Endothelial cell of umbilical vein (primary cell): ENCODE results near the gene ADORA2A. TPM values are rescaled to one million over a fixed set of nuclear protein-coding genes. Genes with fewer than 3 reads are reported as not detected.

Experiments
- BruUV-seq: library from RNA; stranded (reverse); fragments of 400-500 nt; replicated peaks from 2 replicates; lab custom pipeline; 2021; lab: Mats Ljungman, UMichigan
- CTCF ChIA-PET: fragments of 300-600, 350-600 bp; sonication (Branson Sonifier 250); formaldehyde crosslinking; loops from one replicate; lab custom pipeline; 2021; ENCODE audit warnings: antibody characterized with exemption, inconsistent platforms; lab: Charles Lee
- POLR2A ChIA-PET: fragments of 300-600, 350-600 bp; sonication (Branson Sonifier 250); formaldehyde crosslinking; loops from one replicate; lab custom pipeline; 2021; ENCODE audit warnings: antibody characterized with exemption, inconsistent platforms; lab: Charles Lee
- DNase-seq: peaks from one replicate; pipeline ENCODE4 v3.0.0-alpha.2; 2011; ENCODE audit warnings: low read depth, low spot score
- FAIRE-seq: peaks from 2 replicates; lab custom pipeline; 2011; peaks lifted over from hg19 to GRCh38; lab: Jason Lieb, UNC
- H2AFZ ChIP-seq: 2 replicates; pipeline ENCODE4 v1.6.0; 2012; ENCODE audit warnings: low read depth, low read length, control low read depth, inconsistent platforms
- H3K27ac ChIP-seq: 2 replicates; pipeline ENCODE4 v1.5.1; 2011; ENCODE audit warnings: low read depth, mild to moderate bottlenecking, control low read depth, low read length, moderate library complexity; ENCODE audit not compliant: insufficient read depth
- H3K27me3 ChIP-seq, 2 experiments: 2 replicates each; pipeline versions ENCODE4 v1.6.0 to v1.6.1; 2011; ENCODE audit warnings: low read length in 2 of 2, mixed read lengths in 1 of 2; ENCODE audit not compliant: control insufficient read depth in 2 of 2, insufficient read depth in 2 of 2
- H3K36me3 ChIP-seq, 2 experiments: 2 replicates in 1 of 2; 3 replicates in 1 of 2; pipeline ENCODE4 v1.5.1; 2011; ENCODE audit warnings: low read length in 2 of 2, mild to moderate bottlenecking in 1 of 2, moderate library complexity in 1 of 2; ENCODE audit not compliant: control insufficient read depth in 2 of 2, insufficient read depth in 2 of 2; ENCODE audit errors: extremely low read depth in 1 of 2
- H3K4me1 ChIP-seq: 3 replicates; pipeline ENCODE4 v1.5.1; 2011; ENCODE audit warnings: mild to moderate bottlenecking, low read length; ENCODE audit not compliant: control insufficient read depth, insufficient read depth; ENCODE audit errors: extremely low read depth
- H3K4me2 ChIP-seq: 2 replicates; pipeline ENCODE4 v1.6.1; 2011; ENCODE audit warnings: low read length, control low read depth, mixed read lengths; ENCODE audit not compliant: insufficient read depth
- H3K4me3 ChIP-seq, 3 experiments: fragments of 200-600 bp in 1 of 3; sonication (generic), shearing (Covaris generic) in 1 of 3; replicated peaks in 1 of 3; 2 replicates each; pipeline ENCODE4 v1.5.1; 2011 to 2016; ENCODE audit warnings: control low read depth in 3 of 3, low read length in 3 of 3, mild to moderate bottlenecking in 2 of 3, inconsistent platforms in 1 of 3, low read depth in 1 of 3, moderate library complexity in 1 of 3; ENCODE audit not compliant: insufficient read depth in 1 of 3
- H3K79me2 ChIP-seq: 2 replicates; pipeline ENCODE4 v1.6.0; 2012; ENCODE audit warnings: low read length, inconsistent platforms; ENCODE audit not compliant: control insufficient read depth, insufficient read depth
- H3K9ac ChIP-seq: replicated peaks from 2 replicates; pipeline ENCODE3; 2011; ENCODE audit warnings: low read length, control low read depth; ENCODE audit not compliant: insufficient read depth; ENCODE audit errors: extremely low read depth
- H3K9me1 ChIP-seq: replicated peaks from 3 replicates; pipeline ENCODE4 v1.6.0; 2011; ENCODE audit warnings: mild to moderate bottlenecking, low read length; ENCODE audit not compliant: control insufficient read depth, insufficient read depth; ENCODE audit errors: extremely low read depth
- H3K9me3 ChIP-seq: replicated peaks from 2 replicates; pipeline ENCODE4 v1.5.1; 2012; ENCODE audit warnings: low read length, inconsistent platforms; ENCODE audit not compliant: control insufficient read depth, insufficient read depth
- H4K20me1 ChIP-seq: replicated peaks from 2 replicates; pipeline ENCODE3; 2011; ENCODE audit warnings: mild to moderate bottlenecking, low read length; ENCODE audit not compliant: control insufficient read depth, insufficient read depth; ENCODE audit errors: extremely low read depth
- EZH2 ChIP-seq: IDR thresholded peaks from 2 replicates; pipeline ENCODE4 v1.6.1; 2012; ENCODE audit warnings: borderline replicate concordance, low read depth, mild to moderate bottlenecking, moderate library complexity, low read length, inconsistent platforms; ENCODE audit not compliant: severe bottlenecking
- FOS ChIP-seq: IDR thresholded peaks from 2 replicates; pipeline ENCODE4 v1.6.1; 2011; ENCODE audit warnings: mild to moderate bottlenecking, low read length, moderate library complexity, borderline replicate concordance; ENCODE audit not compliant: insufficient read depth
- GATA2 ChIP-seq: IDR thresholded peaks from 2 replicates; pipeline ENCODE4 v1.7.0; 2011; ENCODE audit warnings: low read depth, mild to moderate bottlenecking, moderate library complexity, mixed read lengths, low read length; ENCODE audit not compliant: insufficient read length, insufficient read depth
- JUN ChIP-seq: IDR thresholded peaks from 2 replicates; pipeline ENCODE4 v1.6.1; 2011; ENCODE audit warnings: borderline replicate concordance, low read depth; ENCODE audit not compliant: insufficient read length, insufficient read depth
- MYC ChIP-seq: IDR thresholded peaks from one replicate; pipeline ENCODE4 v1.6.1; 2011; ENCODE audit warnings: mild to moderate bottlenecking, low read depth, low read length
- POLR2A ChIP-seq: IDR thresholded peaks from 2 replicates; pipeline ENCODE4 v1.6.1; 2012; ENCODE audit warnings: low read depth, mild to moderate bottlenecking, control low read depth, low read length
- POLR2AphosphoS5 ChIP-seq: IDR thresholded peaks from 2 replicates; pipeline ENCODE4 v1.6.1; 2012; ENCODE audit warnings: low read depth, mild to moderate bottlenecking, control low read depth, low read length, moderate library complexity; ENCODE audit not compliant: insufficient read depth
- dilution Hi-C: fragments of 300-500 bp; cut with MboI; formaldehyde crosslinking; loops from one replicate; pipeline ENCODE4 v1.15.0; 2019; ENCODE audit warnings: low sequenced_read_pairs; ENCODE audit not compliant: extremely low pct_ligation_motif_present
- intact Hi-C: fragments of 100-400 bp; cut with micrococcal nuclease; formaldehyde crosslinking; loops from one replicate; pipeline ENCODE4 v1.10.0; 2022
- polyA plus RNA-seq, 4 experiments: library from polyadenylated mRNA; depleted of rRNA in 3 of 4; stranded (reverse) in 3 of 4; unstranded in 1 of 4; fragments of >200 nt; gene quantifications; 2 replicates each; pipeline versions ENCODE4 v1.2.1 to v1.2.3, GENCODE V29; 2011 to 2012; ENCODE audit warnings: missing spikeins in 1 of 4
- total RNA-seq: library from RNA; stranded (reverse); gene quantifications from 2 replicates; pipeline ENCODE4 v1.2.3, GENCODE V29; 2021
- TF ChIP-seq, protein P1 (sequence below): IDR thresholded peaks from 2 replicates; pipeline ENCODE4 v1.6.1; 2011; ENCODE audit not compliant: insufficient read depth, insufficient read length
- TF ChIP-seq, protein P2 (sequence below), 2 donors: IDR thresholded peaks; 1 replicate in 1 of 2; 2 replicates in 1 of 2; pipeline ENCODE4 v1.5.1; 2011; ENCODE audit warnings: low read length in 2 of 2, mild to moderate bottlenecking in 2 of 2, moderate library complexity in 2 of 2, control low read depth in 1 of 2, inconsistent platforms in 1 of 2, low read depth in 1 of 2; ENCODE audit not compliant: insufficient read depth in 1 of 2; ENCODE audit errors: extremely low read depth in 1 of 2

ADORA2A gene
- total and polyA plus RNA-seq, 2 donors (not counting 3 experiments of a cell fraction or from before 2014, with no cell fraction given): 20.0 to 33.1 TPM

DNA sequence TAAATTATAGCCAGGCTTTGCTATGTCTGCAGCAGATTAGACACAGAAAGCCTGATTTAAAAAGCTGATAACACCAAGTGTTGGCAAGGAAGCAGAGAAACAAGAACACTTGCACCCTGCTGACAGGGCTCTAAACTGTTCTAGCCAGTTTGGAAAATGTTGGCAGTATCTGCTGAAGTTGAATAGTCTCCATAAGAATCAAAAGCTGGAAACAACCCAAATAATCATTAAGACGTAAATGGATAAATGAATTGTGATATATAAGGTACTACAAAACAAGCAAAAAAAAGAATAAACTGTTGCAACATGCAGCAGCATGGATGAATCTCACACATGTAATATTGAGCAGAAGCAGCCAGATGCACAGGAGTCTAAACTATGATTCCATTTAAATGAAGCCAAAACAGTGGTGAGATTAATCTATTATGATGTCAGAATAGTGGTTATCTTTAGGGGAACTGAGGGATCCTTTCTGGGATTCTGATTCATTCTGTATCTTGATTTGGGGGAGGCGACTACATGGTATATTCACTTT, 40.4 kb upstream of the ADORA2A start:
- Histone ChIP-seq H3K27ac (no peak overlapping the region), H3K4me2 (no peak overlapping the region), H3K9ac (no peak overlapping the region), H2AFZ (no peak overlapping the region), H3K36me3 (no peaks in the 10 kb centered on the region), H3K9me3 (no peaks in the 10 kb centered on the region), H3K9me1 (no peaks in the 10 kb centered on the region), H3K4me1 (peaks cover 29% of the 10 kb centered on the region), H3K79me2 (peaks cover 4% of the 10 kb centered on the region), H3K27me3 (no peaks in the 10 kb centered on the region), H4K20me1 (no peaks in the 10 kb centered on the region), H3K4me3 (no peak overlapping the region)
- DNase-seq: no peak
- ChIA-PET POLR2A (no interaction called here), CTCF (no interaction called here)
- dilution Hi-C loops (no loop called here), intact Hi-C loops (no loop called here)
- BruUV-seq: no TSS peak
- TF ChIP-seq MYC: no peak
- TF ChIP-seq GATA2: no peak
- TF ChIP-seq, protein P1, sequence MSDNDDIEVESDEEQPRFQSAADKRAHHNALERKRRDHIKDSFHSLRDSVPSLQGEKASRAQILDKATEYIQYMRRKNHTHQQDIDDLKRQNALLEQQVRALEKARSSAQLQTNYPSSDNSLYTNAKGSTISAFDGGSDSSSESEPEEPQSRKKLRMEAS: no peak
- TF ChIP-seq POLR2AphosphoS5: no peak
- TF ChIP-seq JUN: no peak
- TF ChIP-seq FOS: no peak
- TF ChIP-seq POLR2A: no peak
- TF ChIP-seq EZH2: no peak
- TF ChIP-seq, protein P2, sequence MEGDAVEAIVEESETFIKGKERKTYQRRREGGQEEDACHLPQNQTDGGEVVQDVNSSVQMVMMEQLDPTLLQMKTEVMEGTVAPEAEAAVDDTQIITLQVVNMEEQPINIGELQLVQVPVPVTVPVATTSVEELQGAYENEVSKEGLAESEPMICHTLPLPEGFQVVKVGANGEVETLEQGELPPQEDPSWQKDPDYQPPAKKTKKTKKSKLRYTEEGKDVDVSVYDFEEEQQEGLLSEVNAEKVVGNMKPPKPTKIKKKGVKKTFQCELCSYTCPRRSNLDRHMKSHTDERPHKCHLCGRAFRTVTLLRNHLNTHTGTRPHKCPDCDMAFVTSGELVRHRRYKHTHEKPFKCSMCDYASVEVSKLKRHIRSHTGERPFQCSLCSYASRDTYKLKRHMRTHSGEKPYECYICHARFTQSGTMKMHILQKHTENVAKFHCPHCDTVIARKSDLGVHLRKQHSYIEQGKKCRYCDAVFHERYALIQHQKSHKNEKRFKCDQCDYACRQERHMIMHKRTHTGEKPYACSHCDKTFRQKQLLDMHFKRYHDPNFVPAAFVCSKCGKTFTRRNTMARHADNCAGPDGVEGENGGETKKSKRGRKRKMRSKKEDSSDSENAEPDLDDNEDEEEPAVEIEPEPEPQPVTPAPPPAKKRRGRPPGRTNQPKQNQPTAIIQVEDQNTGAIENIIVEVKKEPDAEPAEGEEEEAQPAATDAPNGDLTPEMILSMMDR (IDR thresholded peaks at IDR 0.05; ENCODE audit: extremely low read depth in 1 of 2, insufficient read depth in 1 of 2, low read depth in 1 of 2, low read length in 2 of 2): no peak
- no peak for FAIRE-seq
